ENCODE measurements around the gene DMRT1.

The DMRT1 gene

GRCh38 chr9:959914-960313 lies 118.4 kb downstream of the DMRT1 start:
- Histone ChIP-seq H3K27me3 (ENCODE audit: insufficient read depth, low read depth, severe bottlenecking) (no peaks in the 10 kb centered on the region), H3K27ac (no peak overlapping the region), H3K9me3 (ENCODE audit: severe bottlenecking) (no peaks in the 10 kb centered on the region), H3K4me3 (ENCODE audit: low read depth, low read length) (no peak overlapping the region), H3K36me3 (no peaks in the 10 kb centered on the region)
- no peak for DNase-seq
- TF ChIP-seq CTCF (IDR thresholded peaks at IDR 0.05; ENCODE audit: low read depth, low read length): no peak

- no peak for TF ChIP-seq CTCF (IDR thresholded peaks at IDR 0.05; ENCODE audit: low read depth, low read length)
- Histone ChIP-seq H3K27me3 (ENCODE audit: insufficient read depth, low read depth, severe bottlenecking) (no peaks in the 10 kb centered on the region), H3K36me3 (no peaks in the 10 kb centered on the region), H3K4me3 (ENCODE audit: low read depth, low read length) (no peak overlapping the region), H3K27ac (no peak overlapping the region), H3K9me3 (ENCODE audit: severe bottlenecking) (no peaks in the 10 kb centered on the region)
- DNase-seq: no peak
Observed at GRCh38 chr9:962023-962422, 120.5 kb downstream of the DMRT1 start.

GRCh38 chr9:965497-965896 lies 124.0 kb downstream of the DMRT1 start:
- Histone ChIP-seq H3K27ac (no peak overlapping the region), H3K9me3 (ENCODE audit: severe bottlenecking) (no peaks in the 10 kb centered on the region), H3K36me3 (no peaks in the 10 kb centered on the region), H3K27me3 (ENCODE audit: insufficient read depth, low read depth, severe bottlenecking) (peaks cover 7% of the 10 kb centered on the region), H3K4me3 (ENCODE audit: low read depth, low read length) (no peak overlapping the region)
- no peak for TF ChIP-seq CTCF (IDR thresholded peaks at IDR 0.05; ENCODE audit: low read depth, low read length)
- DNase-seq: no peak

GRCh38 chr9:966870-967269 lies 125.4 kb downstream of the DMRT1 start:
- Histone ChIP-seq H3K27ac (no peak overlapping the region), H3K27me3 (ENCODE audit: insufficient read depth, low read depth, severe bottlenecking) (peaks cover 9% of the 10 kb centered on the region), H3K4me3 (ENCODE audit: low read depth, low read length) (no peak overlapping the region), H3K36me3 (no peaks in the 10 kb centered on the region), H3K9me3 (ENCODE audit: severe bottlenecking) (peaks cover 5% of the 10 kb centered on the region)
- no peak for TF ChIP-seq CTCF (IDR thresholded peaks at IDR 0.05; ENCODE audit: low read depth, low read length)
- no peak for DNase-seq

GRCh38 chr9:967436-967835 lies 125.9 kb downstream of the DMRT1 start:
- Histone ChIP-seq H3K27ac (no peak overlapping the region), H3K27me3 (ENCODE audit: insufficient read depth, low read depth, severe bottlenecking) (peaks cover 9% of the 10 kb centered on the region), H3K9me3 (ENCODE audit: severe bottlenecking) (peaks cover 5% of the 10 kb centered on the region), H3K4me3 (ENCODE audit: low read depth, low read length) (no peak overlapping the region), H3K36me3 (no peaks in the 10 kb centered on the region)
- TF ChIP-seq CTCF (IDR thresholded peaks at IDR 0.05; ENCODE audit: low read depth, low read length): no peak
- no peak for DNase-seq

GRCh38 chr9:967903-968641 lies 126.6 kb downstream of the DMRT1 start:
- Histone ChIP-seq H3K9me3 (ENCODE audit: severe bottlenecking) (peaks cover 5% of the 10 kb centered on the region), H3K36me3 (no peaks in the 10 kb centered on the region), H3K4me3 (ENCODE audit: low read depth, low read length) (no peak overlapping the region), H3K27me3 (ENCODE audit: insufficient read depth, low read depth, severe bottlenecking) (peaks cover 9% of the 10 kb centered on the region), H3K27ac (no peak overlapping the region)
- DNase-seq: no peak
- no peak for TF ChIP-seq CTCF (IDR thresholded peaks at IDR 0.05; ENCODE audit: low read depth, low read length)
